ENCODE measurements around the gene ASCC3. TPM values are rescaled to one million over a fixed set of nuclear protein-coding genes. Genes with fewer than 3 reads are reported as not detected.

Gene ASCC3
- total RNA-seq, 1 donor from 2014 or later = 43.1 TPM

DNA sequence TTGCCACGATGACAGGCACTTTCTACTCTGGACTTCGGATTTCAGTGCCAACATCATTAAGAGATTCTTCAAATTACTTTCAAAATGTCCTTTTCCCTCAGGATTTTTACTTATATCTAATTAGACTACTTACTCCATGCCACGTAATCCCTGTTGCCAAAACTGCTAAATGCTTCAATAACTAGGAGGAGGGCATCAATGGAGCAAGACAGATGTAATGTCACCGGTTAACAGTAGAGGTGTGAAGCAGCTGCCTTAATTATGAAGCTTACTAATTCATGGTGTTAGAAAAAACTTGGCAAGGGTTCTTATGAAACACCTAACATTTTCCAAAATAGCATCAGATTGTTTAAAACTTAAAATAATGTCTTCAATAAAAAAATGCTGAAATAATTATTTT is 305.2 kb downstream of the ASCC3 start:
- no peak for DNase-seq

DNA sequence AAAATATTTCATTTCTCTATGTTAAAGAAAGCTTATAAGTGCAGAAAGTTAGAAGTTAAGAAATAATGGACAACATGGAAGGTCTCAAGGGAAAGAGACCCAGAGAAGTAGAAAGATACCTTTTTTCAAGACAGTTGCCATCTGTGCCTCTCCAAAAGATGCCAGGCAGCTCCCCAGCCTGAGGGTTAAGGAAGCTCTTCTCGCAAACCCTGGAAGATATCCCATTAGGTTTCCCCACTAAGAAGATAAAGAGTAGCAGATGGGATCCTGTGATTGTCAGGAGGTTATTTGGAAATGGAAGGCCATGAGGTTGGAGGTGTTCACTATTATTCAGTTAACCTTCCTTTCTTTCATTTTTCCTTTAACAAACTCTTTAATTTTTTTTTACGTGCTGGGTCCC is 306.3 kb downstream of the ASCC3 start:
- DNase-seq = no peak

DNA sequence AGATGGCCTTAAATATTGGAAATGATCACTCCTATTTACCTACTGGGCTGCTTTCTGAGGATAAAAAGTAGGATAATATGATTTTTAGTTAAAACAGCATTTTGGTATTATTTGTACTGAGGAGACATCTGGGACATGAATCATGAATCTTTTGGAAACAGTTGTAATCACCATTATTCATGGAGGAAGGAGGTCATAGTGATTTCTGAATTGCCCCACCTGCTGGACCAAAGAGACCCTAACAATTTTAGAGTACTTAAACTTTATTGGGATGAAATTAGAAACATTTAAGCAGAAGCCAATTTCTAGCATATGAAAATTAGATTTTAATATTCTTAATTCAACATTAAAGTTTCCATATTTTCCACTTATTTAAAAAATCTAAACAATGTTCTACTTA is 308.0 kb downstream of the ASCC3 start:
- no peak for DNase-seq

DNA sequence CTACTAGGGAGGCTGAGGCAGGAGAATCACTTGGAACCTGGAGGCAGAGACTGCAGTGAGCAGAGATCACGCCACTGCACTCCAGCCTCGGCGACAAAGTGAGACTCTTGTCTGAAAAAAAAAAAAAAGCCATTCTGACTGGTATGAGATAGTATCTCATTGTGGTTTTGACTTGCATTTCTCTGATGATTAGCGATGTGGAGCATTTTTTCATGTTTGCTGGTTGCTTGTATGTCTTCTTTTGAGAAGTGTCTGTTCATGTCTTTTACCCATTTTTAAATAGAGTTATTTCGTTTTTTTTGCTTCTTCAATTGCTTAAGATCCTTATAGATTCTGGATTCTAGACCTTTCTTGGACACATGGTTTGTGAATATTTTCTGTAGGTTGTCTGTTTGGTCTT is 312.9 kb downstream of the ASCC3 start:
- DNase-seq = no peak

DNA sequence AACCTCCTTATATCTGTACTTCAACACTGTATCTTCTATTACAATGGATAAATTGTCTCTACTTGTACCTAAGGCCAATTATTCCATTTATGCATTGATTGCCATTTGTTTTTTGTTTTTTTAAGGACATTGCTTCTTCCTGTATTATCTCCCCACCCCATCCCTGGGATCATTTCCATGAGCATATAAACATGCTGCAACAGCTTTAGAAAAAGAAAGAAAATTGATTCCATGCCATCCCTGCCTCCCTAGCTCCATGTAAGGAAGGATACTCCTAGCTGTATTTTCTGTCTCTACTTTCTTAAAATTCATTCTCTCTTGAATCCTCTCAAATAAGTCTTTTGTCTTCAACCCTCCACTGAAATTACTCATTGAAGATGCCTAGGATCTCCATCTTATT is 314.6 kb downstream of the ASCC3 start:
- no peak for DNase-seq

DNA sequence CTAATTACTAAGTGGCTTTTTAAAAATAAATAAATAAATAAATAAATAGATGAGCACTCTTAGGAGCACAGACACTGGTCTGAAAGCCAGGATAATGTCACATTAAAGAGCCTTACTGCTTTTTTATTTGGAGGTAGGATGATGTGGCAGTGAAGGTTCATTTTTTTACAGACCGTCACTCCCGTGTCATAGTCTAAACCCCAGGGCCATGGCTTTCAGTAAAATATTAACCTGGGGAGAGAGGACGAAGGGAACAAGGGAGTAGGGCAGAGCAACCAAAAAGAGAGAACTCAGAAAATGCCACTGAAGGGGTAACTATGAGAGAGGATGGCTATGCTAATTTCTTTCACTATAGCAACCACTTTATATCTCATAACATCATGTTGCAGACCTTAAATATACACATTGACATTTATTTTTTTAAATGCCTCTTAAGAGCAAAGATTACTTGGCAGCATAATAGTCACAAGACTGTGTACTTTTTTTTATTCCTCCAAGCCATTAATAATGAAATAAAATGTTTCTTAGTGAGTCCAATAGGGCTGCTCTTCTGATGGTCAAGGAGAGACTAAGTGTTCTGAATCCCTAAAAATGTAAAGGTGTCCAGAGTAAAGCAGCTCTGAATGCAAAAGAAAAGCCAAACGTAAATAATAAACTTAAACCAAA is 315.6 kb downstream of the ASCC3 start:
- DNase-seq = no peak

DNA sequence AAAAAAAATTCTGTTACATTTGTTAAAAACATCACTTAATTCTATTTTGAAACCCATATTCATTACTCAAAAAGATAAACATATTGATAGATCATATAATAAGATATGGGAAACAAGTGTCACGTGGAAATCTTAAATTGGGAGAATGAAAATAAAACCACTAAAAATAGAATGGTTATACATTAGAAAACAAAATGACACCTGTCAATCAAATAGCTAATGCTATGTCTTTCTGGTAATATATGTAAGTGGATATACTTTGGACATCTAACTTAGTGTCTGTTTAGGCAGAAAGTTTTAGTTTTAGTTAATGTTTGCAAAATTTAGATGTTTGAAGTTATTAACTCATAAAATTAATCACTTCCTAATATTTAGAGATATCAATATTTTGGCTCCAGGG is 321.3 kb downstream of the ASCC3 start:
- no peak for DNase-seq

DNA sequence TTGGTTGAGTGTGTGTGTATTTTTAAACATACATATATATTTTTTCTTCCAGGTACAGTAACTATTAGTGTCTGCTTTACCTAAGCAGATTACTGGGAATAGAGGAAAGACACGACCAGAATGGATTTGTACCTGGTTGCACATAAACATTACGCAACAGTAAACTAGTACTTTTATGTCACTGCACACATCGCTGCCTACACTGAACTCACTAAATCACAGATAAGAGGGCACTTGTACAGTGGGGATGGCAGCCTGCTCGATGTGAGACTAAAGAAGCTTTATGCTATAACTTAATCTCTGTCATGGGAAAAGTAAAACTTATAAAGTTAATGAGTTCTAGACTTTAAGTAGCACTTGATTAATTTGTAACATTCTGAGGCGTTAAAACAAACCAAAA is 326.9 kb downstream of the ASCC3 start:
- no peak for DNase-seq

DNA sequence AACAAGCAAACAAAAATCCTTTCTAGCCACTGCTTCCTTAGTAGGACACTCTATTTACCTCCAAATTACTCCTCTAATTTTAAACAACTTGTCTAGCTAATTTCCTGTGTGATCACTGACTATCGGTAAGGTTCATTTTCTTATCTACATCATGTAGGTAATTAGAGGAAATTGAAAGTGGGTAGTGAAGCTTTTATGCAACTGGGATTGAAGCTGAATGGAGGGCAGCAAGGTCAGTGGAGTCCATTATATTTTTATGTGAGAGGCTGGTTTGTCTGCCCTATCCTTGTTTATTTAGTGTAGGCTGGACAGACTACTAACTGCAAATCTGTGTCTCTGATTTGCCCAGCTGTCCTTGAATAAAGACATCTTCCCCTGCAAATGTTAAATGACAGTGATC is 327.9 kb downstream of the ASCC3 start:
- no peak for DNase-seq

DNA sequence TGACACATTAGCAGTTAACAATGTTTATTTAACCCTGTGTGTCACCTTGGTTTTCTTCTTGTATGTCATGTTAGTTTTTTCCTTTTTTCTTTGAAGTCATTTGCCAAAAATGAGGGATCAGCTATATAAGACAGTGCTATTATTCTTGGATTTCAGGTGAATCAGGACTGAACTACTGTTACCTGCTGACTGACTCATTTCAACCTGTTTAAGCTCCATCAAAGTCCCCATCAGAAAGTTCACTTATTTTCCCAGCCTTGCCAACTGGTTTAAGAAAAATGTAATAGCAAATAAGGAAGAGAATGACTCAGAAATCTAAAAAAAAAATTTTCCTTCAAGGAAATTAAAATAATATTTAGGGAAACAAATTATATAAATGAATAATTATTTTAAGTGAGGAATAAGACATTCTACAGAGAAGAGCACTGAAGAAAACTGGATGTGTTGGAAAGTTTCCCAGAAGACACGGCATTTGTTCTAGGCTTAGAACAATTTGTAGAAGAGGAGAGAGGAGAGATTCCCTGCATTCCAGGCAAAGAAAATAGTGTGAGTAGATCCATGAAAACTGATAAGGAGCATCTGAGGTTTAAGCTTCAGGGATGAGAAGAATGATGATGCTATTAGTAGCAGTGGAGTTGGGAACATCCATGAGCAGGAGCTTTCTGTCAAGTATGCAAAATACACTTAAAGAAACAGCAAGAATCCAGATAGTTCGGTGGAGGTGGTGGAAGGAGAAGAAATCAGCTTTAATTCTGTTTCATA is 331.5 kb downstream of the ASCC3 start:
- DNase-seq = no peak

DNA sequence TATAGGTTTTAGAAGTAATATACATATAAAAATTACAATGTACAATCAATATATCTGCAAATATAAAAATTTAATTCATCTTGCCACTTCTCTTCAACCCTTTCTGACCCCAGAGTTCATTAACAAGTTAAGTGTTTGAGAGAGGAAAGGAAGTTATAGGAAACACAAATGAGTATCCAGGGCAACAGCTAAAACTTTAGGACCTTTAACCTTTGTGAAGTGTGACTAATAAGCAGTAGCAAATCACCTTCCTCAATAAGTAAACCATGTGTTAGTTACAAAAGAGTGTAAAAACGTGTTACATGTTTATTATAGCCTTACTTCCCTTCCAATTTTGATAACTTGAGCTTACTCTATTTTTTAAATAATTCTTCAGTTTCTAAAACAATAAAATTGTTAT is 343.0 kb downstream of the ASCC3 start:
- DNase-seq = no peak

DNA sequence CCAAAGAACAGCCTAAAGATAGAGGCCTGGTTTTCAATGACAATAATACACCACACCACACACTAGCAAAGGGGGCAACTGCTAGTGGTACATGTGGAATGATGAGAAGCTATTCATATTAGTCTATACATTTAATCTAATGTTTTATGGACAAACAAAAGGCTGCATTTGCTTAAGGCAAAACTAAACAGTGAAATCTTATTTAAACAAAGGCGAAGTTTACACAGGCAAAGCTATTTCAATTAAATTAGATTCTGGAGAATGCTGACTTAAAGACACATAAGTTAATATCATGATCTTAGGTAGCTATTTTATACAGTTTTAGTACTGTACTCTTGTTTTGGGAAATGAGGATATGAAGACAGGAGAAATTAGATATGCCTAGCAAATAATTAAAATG is 362.5 kb downstream of the ASCC3 start:
- DNase-seq = no peak

DNA sequence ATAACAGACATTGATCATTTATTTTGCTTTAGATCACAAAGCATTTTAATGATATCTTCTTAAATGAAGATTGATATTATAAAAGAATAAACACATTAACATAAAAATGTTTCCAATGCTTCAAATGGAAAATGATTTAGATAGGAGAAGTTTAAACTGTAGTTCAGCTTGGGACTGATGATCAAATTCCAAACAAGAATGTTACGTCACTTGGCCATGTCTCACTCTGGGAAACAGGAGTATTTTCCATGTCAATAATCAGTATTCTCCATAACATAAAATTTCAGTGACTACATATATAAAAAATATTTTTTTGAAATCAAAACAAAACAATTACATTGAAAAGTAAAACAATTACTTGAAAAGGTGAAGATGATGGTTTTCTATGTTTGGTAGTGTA is 363.5 kb downstream of the ASCC3 start:
- no peak for DNase-seq

DNA sequence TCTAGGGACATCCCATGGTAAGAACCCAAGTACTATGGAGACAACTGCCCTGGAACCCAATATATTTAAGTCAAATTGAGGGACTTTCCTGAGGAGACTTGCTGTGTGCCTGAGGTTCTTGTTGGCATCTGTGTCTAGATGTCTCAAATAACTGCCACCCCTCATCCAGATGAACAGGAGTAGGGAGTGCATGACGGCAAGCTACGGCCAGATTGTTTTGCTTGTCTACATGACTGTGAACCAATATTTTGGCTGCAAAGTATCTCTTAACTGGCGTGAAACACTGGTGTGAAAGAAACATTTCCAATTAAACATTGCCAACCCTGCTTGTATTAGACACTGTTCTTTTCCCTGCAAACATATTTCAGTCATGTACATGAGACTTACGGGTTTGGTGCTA is 364.0 kb downstream of the ASCC3 start:
- DNase-seq = no peak

DNA sequence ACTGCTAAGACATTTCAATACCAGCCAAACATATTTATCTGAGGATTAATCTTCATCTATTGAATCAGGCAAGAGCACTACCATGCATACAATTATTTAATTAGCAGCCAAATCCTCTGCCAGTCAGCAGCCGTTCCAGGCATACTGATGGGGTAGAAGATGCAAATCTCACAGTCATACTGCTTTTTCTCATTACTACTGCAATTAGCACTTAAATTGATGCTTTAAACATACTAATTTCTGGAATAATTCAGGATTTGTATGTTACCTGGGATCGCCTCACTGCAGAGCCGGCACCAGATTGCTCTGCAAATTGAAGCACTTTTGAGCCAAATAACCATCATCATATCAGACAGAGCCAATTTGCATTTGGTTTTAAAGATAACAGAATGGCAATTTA is 366.5 kb downstream of the ASCC3 start:
- no peak for DNase-seq

DNA sequence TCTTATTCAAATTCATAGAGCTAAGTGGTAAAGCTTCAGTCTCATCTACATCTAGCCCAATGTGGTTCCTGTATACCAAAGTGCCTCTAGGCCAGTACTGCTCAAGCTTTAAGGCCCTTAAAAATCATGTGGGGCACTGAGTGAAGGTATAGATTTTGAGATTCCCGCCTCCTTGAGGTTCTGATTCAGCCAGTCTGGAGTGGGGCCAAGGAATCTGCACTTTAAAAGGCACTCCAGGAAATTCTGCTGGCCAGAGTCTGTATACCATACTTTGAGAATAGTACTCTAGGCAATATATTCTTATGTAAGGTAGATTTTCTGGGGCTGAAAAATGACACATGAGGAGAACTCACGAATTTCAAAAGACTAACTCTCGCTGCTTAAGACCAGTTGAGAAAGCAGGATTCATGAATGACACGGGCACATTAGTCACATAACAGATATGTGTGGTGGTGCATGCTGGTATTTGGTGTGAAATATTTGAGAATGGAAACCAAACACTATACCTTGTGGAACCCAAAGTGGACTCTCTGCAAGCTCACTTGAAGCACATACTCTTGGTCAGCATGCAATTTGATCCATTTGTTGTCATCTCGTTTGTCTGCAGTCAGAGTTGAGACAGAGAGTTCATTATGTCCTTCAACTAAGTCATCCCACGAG is 368.8 kb downstream of the ASCC3 start:
- DNase-seq = no peak

DNA sequence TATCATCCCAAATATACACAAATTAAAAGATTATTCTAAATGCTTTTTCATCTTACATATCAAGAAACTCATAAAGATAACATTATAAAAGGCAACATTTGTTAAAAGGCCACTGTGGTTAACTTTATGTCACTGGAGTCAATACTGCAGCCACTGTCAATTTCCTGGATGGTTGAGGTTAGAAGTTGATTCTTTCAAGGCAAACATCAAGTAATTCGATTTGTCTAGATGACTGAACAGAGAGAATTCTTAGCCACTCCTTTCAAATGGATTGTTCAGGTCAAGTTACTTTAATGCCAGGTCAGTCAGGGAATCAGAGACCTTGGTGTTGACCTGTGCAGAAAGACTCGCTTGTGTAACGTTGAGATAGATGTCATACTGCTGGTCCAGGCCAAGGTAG is 372.0 kb downstream of the ASCC3 start:
- no peak for DNase-seq

DNA sequence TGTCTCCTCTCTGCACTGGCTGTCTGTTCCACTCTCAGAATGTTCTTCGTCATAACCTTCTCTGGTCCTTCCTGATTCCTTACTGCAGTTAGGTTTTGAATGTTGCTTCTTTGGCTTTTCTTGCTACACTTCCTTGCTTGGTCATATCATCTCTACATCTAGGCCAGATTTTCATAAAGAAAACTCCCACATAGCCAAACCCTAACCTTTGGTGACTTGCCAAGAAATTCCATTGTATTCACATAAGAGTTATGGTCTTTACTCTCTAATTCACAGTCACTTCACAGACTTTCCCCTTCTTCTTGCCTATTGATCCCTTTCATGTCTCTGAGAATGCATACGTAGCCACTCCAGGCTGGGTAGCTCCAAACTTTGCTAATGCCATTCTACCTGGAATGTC is 374.5 kb downstream of the ASCC3 start:
- no peak for DNase-seq

DNA sequence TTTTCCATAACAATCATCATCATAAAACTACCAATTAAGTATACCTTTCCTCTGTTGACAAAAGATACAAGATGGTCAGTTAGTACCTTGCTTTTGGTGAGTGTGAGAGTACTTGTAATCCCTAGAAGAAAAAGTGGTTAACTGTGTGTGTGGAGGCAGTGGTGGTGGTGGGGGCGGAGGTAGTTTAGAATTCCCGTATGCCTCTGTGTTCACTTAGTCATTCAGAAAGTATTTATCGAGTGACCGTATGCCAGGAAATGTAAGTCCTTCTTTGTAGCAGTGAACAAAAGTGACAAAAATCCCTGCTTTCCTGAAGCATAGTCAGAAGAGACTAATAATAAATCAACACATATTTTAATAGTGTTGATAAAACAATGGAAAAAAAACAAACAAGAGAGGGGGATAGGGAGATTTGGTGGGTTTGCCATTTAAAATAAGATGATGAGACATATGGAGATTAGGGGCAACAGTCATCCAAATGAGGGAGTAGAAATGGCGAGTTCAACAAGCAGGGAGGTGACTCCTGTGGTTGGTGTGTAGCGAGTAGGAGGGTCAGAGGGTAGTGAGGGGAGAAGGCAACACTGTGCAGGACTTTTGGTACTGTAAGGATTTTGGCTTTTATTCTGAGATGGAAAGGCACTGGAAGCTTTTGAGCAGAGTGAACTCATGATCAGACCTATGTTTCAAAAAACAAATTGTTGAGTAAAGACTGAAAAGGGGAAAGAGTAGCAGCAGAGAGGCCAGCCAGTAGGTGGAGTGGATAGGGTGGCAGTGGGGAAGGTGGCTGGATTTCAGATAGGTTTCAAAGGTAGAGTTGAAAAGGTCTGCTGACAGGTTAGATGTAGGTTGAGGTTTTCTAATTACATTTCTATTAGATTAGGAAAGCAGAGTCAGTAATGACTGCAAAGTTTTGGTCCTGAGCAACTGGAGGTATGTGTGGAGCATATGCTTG is 376.1 kb downstream of the ASCC3 start:
- DNase-seq = no peak

DNA sequence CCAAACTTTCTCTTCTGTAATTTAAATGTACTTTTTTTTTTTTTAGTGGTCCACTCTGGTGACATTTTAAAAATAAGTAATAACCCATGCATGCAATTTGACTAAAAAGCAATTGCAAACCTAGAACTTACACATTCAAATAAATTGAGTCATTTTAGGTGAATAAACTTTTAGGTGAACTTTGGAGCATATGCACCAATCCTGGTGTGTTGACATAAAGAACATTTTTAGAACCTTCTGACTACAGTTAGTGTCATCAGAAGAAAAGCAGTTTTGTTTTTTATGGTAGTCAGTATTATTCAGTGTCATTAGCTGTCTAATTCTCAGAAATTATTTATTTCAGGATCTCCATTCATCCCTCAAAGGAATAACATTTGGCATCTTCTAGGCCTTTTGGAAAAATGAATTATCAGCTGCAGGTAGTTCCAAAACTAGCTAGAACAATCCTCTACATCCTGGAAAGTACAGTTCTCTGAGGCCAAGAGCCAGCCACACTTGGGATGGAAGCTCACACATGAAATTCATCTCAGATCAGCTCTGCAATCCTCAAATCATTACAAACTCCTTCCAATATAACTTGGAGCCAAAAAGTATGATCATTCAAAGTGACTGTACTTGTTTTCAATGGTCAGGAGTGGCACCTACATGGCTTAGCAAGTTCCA is 378.0 kb downstream of the ASCC3 start:
- DNase-seq = no peak

DNA sequence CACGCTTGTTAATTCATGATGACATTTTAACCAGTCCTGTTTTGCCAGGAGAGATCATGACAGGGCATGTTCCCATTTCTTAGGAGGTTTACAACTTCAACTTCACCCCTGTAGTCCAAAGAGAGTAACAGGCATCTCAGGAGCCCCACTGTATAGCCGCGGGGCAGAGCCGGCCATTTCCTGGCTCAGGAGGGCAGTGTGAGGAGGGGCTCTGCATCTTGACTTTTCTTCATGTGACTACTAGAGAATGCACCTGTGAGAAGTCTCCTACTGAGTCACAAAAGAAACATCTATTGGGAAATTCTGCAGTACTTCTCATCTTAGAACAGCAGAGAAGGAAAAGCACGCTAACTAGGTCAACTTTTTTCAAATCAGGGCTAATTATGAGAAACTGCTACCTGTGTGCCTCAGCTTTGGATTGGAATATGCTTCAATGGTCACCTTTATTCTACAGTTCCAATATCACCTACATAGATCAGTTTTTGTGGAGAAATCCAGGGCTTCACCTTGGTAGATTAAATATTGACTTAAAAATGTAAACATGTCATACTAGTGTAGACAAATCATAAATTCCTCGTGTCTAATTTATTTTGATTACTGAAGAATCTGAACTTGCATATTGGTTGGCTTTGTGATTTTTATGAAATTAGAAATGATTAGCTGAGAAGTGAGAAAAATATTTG is 387.8 kb downstream of the ASCC3 start:
- DNase-seq = no peak

Data from skin of body (tissue), 2 donors.